ENCODE results near the gene FBXO46. TPM values are rescaled to one million over a fixed set of nuclear protein-coding genes. Genes with fewer than 3 reads are reported as not detected.

Gene FBXO46
- total and polyA plus RNA-seq, 2 donors (not counting 3 experiments of a cell fraction or from before 2014, with no cell fraction given), result 7.7 to 21.2 TPM

DNA sequence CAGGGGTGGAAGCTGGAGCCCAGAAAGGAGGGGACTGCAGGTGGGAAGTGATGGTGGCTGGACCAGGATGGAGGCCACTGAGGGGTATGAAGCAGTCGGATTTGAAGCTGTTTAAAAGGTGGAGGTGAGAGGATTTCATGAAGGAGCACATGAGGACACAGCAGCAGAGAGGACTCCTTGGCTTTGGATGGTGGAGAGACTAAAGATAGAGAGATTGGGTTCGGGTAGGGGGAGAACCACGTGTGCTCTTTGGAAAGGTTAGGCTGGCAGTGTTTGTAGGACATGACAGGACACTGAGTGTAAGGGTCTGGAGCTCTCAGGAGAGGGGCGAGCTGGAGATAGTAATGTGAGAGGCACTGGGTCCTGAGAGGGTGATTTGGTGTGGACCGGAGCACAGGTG, 47.8 kb downstream of the FBXO46 start:
- FAIRE-seq (no peak), DNase-seq (ENCODE audit: low read depth, low spot score) (no peak)
- H4K20me1 ChIP-seq (replicated peaks; ENCODE audit: control insufficient read depth, extremely low read depth, insufficient read depth, low read length), result no peaks in the 10 kb centered on the region
- no peaks in the 10 kb centered on the region for H3K27me3 ChIP-seq (ENCODE audit: control insufficient read depth in 2 of 2, insufficient read depth in 2 of 2, low read length in 2 of 2)
- no peaks in the 10 kb centered on the region for H3K9me1 ChIP-seq (replicated peaks; ENCODE audit: control insufficient read depth, extremely low read depth, insufficient read depth, low read length)
- ChIA-PET POLR2A (no interaction called here), CTCF (interaction anchor here (1.2 to 1.5 kb wide), 2 partner anchors 10 to 13 kb away, joined by 6 to 10 read pairs; partner anchors contain the start of gene QPCTL)
- no peak overlapping the region for H3K4me2 ChIP-seq (ENCODE audit: insufficient read depth, low read length)
- no peak overlapping the region for H2AFZ ChIP-seq (ENCODE audit: low read depth, low read length)
- BruUV-seq (replicated peaks), result no TSS peak
- no peak overlapping the region for H3K4me3 ChIP-seq (replicated peaks in 1 of 3; ENCODE audit: insufficient read depth in 1 of 3, low read depth in 1 of 3, low read length in 3 of 3)
- peaks cover 4 to 22% of the 10 kb centered on the region in 2 experiments for H3K36me3 ChIP-seq (ENCODE audit: control insufficient read depth in 2 of 2, extremely low read depth in 1 of 2, insufficient read depth in 2 of 2, low read length in 2 of 2)
- peaks cover 6% of the 10 kb centered on the region for H3K4me1 ChIP-seq (ENCODE audit: control insufficient read depth, extremely low read depth, insufficient read depth, low read length)
- dilution Hi-C loops (cut with MboI; ENCODE audit: extremely low pct_ligation_motif_present, low sequenced_read_pairs) (no loop called here), intact Hi-C loops (cut with micrococcal nuclease) (no loop called here)
- H3K9ac ChIP-seq (replicated peaks; ENCODE audit: extremely low read depth, insufficient read depth, low read length), result no peak overlapping the region
- TF ChIP-seq EZH2 (IDR thresholded peaks at IDR 0.05; ENCODE audit: borderline replicate concordance, low read depth, low read length, severe bottlenecking) (no peak), POLR2A (IDR thresholded peaks at IDR 0.05; ENCODE audit: low read depth, low read length) (no peak), MYC (IDR thresholded peaks at IDR 0.05; ENCODE audit: low read depth, low read length) (no peak), JUN (IDR thresholded peaks at IDR 0.05; ENCODE audit: borderline replicate concordance, insufficient read depth, insufficient read length, low read depth) (no peak), CTCF (IDR thresholded peaks at IDR 0.05; ENCODE audit: extremely low read depth in 1 of 2, insufficient read depth in 1 of 2, low read depth in 1 of 2, low read length in 2 of 2) (no peak), POLR2AphosphoS5 (IDR thresholded peaks at IDR 0.05; ENCODE audit: insufficient read depth, low read depth, low read length) (no peak), GATA2 (IDR thresholded peaks at IDR 0.05; ENCODE audit: insufficient read depth, insufficient read length, low read depth, low read length) (no peak), FOS (IDR thresholded peaks at IDR 0.05; ENCODE audit: borderline replicate concordance, insufficient read depth, low read length) (no peak)
- TF ChIP-seq, protein P1, sequence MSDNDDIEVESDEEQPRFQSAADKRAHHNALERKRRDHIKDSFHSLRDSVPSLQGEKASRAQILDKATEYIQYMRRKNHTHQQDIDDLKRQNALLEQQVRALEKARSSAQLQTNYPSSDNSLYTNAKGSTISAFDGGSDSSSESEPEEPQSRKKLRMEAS (IDR thresholded peaks at IDR 0.05; ENCODE audit: insufficient read depth, insufficient read length), result no peak
- H3K9me3 ChIP-seq (replicated peaks; ENCODE audit: control insufficient read depth, insufficient read depth, low read length), result no peaks in the 10 kb centered on the region
- no peak overlapping the region for H3K27ac ChIP-seq (ENCODE audit: insufficient read depth, low read depth, low read length)
- no peaks in the 10 kb centered on the region for H3K79me2 ChIP-seq (ENCODE audit: control insufficient read depth, insufficient read depth, low read length)

Measured in endothelial cell of umbilical vein (primary cell).